GM19395 (cell line): ENCODE data around the gene SNCB.

Source experiments
- ATAC-seq: cut with Tn5 transposase; IDR thresholded peaks from one replicate; pipeline ENCODE4 v1.9.1; 2021; ENCODE audit warnings: mild to moderate bottlenecking, moderate library complexity; ENCODE audit not compliant: unreplicated experiment

The SNCB gene

DNA sequence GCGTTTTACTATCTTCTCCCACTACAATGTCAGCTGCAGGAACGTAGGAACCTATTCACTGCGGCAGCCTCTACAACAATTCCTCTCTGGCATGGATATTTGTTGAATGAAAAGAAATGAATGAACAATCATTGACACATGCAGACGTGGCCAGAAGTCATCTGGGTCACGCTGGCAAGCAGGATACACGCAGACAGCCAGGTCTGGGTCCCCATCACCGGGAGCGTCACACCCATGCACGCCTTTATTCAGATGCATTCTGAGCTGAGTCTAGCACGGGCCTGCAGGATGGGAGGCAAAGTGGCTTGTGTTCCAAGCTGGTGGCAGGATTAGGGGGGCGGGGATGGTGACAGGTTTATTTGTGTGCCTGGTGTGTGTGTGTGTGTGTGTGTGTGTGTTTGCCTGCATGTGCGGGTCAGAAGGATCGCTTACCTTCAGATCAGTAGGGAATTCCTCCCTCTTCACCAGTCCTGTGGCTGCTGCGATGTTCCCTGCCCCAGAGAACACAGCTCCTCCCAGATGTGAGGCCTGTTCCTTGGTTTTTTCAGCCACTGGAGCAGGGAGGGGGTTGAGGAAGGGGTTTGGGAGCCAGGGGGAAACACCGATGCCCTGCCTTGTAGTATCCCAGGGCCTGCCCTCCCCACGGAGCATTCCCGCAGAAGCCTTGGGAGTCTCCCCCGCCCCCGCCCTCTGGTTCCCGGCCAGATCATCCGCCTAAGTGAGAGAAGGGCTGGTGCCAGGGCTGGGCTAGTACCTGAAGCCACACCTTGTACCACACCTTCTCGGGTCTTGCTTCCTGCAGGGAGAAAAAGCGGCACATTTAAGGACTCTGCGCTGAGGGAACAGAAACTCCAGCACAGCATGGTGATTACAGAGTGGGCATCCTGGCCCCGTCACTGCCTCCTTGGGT, 4.1 kb downstream of the SNCB start:
- no peak for ATAC-seq

DNA sequence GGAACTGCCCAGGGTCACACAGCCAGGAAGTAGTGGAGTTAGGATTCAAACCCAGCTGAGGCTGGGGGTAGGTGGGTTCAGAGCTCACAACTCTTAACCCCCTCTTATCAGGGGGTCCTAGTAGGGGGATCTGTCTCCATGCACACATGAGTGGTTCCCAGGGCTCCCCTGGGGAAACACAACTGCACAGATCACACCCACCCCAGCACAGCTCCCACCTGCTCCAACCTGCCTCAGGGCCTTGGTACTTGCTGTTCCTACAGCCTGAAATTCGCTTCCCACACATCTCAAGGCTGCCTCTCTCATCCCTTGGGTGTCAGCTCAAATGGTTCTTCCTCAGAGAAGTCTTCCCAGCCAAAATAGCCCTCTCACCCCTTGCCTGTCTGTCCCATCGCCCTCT, 4.8 kb downstream of the SNCB start:
- no peak for ATAC-seq

DNA sequence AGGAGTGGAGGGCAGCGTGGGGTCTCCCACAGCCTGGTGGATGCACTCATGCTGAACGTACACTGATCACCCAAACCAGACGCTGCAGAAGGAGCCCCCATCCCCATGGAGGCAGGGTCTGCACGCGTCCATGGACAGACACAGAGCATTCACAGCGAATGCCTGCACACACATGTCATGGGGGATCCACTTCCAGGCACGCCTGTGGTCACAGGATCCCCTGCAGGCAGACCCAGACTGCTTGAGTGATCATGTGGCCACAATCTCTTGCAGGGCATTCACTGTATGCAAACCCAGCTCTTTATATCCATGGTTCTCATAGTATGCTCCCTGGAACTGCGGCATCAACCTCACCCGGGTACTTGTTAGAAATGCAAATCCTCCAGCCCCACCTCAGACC, 5.4 kb downstream of the SNCB start:
- ATAC-seq, result no peak

DNA sequence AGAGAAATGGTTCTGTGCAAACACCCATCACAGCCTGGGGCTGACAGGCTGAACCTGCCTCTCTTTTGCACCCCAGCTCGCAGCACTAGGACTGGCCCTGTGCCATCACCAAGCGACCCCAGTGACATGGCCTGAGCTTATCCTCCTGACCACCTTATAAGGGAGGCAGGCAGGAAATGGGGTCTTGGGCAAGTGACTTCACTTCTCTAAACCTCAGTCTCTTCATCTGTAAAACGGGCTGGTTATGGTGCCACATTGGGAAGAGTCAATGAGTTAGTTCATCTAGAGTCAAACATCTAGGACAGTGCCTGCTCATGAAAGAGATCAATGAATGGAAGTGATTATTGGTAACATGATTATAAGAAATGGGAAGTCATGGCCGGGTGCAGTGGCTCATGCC, 6.2 kb downstream of the SNCB start:
- ATAC-seq, result no peak

DNA sequence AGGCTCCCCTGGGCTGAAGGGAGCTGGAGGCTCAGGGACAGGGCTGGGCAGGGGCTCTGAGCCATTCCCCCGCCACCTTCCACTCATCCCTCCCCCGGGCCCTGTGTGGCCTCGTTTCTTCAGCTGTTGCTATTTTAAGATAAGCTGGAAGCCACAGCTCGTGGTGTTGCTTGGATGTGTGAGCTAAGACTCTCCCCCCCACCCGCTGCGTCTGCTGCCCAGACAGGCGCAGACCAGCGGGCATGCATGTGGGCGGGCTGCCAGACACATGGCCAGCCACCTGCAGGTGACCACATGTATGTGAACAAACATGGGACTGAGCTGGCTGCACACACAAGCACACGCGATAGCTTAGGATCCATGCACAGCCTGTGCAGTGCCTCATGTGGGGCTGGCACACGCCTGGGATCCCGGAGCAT, 8.7 kb downstream of the SNCB start:
- no peak for ATAC-seq

DNA sequence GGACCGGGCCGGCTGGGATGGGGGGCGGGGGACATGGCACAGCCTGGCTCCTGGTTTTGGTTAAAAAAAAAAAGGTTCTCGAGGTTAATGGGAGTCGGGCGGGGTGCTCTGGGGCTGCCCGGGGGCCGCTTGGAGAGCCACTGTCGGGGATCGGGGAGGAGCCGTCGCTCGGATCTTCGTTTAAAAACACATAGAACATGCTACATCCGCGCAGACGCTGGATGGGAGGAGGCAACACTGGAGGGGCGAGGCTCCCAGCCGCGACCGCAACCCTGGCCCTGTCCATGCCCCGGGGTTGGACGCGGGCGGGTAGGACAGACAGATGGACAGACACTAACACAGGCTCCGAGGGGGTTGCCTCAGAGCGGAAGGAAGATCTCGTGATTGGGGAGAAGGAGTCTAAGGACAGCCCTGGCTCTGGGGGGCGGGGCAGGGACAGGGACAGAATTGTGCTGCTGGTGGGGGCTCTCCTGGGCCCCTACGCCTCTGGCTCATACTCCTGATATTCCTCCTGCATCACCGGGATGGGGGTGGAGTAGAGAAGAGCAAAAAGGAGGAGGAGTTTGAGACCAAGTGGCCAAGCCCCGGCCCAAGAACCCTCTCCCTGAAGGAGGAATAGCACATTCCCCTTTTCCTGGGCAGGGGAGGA, 9.9 kb downstream of the SNCB start:
- ATAC-seq, result no peak

DNA sequence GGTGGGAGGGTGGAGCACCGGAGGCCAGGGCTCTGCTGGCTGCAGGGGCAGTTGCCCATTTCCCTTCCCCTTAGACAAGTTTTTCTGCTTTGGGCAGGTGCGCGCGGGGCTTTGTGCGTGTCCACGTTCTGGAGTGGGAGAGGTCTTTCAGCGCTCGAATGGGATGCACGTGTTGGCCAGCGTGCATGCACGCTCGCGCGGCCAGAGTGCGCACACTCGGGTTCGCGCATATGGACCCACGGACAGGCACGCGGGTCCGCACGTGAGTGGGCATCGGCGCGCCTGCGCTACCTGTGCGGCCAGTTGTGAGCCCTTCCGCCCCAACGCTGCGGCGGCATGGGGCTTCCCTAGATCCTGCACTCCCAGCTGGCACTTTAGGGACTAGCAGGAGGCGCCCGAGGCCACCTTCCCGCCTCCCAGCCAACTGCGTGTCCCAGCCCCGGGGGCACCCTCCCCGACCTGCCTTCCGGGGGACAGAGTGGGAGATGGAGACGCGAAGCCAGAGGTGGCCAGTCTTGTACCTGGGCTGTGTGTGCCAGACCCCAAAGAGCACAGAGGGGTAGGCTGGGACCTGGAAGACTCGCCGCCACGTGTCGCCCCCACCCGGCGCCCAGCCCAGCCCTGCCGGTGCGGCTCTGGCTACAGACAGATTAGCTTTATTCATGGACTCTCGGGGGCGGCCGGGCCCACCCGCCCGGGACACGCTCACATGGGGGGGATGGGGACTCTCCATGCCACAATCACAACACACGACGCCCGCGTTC, 10.6 kb downstream of the SNCB start:
- no peak for ATAC-seq

DNA sequence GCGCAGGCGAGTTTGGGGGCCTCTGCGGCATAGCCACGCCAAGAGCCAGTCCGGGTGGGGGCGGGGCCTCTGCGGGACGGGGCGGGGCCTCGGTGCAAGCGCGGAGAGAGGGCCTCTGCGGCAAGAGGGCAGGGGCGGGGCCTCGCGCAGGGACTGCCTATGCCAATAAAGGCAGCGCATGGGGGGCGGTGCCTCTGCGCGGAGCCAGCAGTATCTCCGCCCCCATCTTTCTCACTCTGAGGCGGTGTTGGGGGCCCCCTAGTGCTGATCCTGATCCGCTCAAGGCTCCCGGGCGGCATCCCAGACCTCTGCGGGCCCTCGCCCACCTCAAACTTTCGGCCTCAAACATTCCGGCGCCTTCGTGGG, 11.1 kb downstream of the SNCB start:
- peak; percentile 83 for ATAC-seq

DNA sequence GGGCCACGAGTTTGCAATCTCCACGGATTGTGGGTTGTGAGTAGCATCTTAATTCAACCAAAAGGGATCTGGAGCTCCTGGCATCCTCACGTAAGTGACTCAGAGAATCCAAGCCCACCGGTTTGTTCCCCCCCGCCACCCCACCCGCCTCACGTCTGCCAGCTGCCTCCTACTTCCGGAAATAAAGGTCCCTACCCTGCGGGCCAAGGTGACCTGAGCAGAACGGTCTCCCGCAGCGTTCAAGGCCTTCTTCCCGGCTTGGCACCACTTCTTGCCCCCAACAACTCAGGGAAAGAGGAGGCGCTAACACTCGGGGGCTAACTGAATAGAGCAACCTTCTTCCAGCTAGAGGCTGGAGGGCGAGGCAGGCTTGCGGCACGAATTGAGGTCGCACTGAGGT, 11.6 kb downstream of the SNCB start:
- no peak for ATAC-seq

DNA sequence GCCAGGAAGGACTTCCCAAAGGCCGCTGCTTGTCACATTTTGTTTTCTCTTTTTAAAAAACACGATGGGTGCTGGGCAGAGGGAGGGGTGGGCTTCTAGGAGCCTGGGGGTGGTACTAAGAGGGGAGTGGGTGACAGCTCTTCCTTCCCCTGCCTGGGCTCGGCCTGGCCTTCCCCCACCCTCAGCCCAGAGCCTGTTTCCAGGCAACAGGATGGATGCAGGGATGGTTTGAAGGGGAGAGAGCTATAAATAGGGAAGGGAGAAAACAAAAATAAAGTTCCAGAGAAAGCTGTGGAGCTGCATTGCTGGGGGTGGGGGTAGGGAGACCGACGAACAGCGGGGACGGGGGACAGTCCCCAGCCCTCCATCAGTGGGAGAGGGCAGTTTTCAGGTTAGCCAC, 13.8 kb downstream of the SNCB start:
- no peak for ATAC-seq

DNA sequence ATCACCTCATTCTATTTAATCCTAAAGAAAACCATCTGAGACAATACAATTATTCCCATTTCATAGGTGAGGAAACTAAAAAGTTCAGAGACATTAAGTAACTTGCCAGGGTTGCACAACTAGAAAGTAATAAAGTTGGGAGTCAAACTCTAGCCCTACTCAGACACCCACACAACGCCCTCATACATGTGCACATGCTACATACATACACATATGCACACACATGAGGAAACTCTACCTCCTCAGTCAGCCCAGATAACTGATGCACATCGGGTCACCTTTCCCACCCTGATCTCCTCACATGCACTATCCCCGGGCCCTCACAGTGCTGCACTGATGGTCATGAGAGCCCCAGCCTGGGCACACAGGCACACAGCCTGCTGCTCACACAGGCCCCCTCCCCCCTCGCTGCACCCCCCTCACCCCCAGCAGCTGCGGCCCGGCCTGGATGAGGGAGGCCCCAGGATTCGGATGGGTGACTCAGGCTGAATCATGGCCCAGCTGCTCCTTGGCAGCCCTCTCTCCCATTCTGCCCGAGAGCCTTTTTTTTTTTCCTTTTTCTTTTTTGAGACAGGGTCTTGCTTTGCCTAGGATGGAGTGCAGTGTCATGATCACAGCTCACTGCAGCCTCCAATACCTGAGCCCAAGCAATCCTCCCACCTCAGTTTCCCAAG, 15.4 kb downstream of the SNCB start:
- no peak for ATAC-seq

DNA sequence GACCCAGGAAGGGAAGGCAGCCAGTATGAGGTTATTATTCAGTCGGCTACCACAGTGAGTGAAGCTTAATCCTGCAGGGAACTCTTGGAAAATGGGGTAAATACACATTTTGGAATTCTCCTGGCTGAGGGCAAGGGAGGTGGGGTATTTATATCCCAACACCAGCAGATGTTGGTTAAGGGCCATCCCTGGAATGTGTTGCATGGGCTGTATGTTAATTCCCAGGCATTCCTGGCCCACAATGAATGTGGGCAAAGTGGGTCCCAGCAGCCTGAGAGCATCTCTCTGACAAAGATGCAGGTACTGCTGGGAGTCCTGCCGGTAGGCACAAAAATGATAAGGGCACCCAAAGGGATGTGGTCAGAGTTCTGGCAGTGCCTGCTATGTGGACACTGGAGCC, 17.5 kb downstream of the SNCB start:
- ATAC-seq, result no peak

DNA sequence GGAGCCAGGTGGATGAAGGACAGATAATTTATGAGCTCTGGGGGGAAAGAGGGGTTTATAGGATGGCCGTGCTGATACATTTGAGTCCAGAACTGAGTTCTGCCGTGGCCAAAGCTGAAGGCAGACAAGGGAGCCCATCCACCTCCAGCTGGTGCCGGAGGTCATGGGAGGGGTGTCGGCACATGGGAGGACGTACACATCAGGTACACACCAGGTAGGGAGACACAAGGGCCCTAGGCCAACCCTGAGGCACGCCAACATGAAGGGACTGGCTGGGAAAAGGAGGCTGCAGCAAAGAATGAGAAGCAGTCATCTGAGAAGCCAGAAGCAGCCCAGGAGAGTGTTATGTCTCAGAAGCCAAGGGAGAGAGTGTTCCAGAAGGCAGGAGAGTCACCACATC, 18.3 kb downstream of the SNCB start:
- no peak for ATAC-seq

DNA sequence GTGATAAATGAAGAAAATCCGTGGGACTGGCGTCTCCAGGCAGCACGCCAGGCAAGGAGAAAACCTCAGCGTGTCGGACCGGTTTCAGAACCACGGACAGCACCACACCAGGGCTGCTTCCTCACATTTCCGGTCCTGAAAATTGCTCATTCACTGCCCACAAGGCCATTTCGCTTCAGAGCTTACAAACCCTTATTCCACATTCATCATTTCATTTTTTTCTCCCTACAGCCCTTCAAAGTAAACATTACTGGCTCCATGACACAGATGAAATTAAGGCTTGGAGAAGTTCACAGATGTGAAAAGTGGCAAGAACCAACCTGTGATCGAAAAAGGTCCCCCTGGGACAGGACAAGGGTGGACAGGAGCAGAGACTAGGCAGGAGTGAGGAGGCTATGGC, 18.9 kb downstream of the SNCB start:
- no peak for ATAC-seq

DNA sequence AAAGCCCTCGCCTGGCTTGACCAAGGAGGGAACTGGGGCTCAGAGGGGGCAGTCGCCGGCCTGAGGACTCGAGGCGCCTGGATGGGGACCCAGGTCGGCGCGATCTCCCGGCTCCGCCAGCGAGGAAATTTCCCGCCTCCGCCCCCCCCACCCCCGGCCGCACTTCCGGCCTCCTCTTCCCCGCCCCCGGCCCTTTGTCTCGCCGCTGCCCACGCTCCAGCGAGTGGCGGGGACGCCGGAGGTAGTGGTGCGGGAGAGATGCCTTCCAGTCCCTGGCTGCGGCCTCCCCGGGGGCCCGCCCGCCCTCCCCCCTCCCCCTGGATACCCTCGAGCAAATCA, 19.9 kb downstream of the SNCB start:
- peak; percentile 27 for ATAC-seq

DNA sequence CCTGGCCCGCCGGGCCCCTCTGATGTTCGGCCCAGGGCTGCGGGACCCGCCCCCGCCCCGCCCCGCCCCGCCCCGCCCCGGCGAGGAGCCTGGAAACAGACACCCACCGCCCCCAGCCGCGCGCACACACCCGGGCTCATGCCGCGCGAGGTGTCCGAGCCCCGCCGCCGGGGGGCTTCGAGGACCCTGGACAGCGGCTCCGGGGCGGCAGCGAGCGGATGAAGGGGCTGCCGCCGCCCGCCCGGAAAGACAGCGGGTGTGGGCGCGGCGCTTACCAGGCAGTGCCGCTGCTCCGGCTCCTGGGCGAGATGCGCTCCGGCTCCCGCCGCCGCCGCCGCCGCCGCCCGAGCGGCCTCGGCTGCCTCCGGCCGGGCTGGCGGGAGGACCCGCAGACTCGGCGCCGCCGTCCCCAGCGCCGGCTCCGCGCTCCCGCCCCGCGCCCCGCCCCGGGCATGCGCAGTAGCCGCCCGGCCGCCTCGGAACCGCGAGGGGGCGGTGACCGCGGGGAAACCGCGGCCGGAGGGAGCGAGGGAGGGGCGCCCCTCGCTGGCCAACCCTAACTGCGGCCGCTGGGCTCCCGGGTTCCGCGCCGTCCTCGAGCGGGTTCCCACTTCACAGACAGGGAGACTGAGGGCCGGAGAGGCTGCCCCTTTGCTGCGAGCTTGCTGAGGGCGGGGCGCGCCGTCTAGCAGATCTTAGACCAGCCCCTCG, 20.5 kb downstream of the SNCB start, which contains the start of gene GPRIN1:
GPRIN1 (minus strand) TSS at position 433 of the 711 bp plus-strand sequence. CDS start 10,322 bp downstream, outside the sequence.
- ATAC-seq, result peak; percentile 64

DNA sequence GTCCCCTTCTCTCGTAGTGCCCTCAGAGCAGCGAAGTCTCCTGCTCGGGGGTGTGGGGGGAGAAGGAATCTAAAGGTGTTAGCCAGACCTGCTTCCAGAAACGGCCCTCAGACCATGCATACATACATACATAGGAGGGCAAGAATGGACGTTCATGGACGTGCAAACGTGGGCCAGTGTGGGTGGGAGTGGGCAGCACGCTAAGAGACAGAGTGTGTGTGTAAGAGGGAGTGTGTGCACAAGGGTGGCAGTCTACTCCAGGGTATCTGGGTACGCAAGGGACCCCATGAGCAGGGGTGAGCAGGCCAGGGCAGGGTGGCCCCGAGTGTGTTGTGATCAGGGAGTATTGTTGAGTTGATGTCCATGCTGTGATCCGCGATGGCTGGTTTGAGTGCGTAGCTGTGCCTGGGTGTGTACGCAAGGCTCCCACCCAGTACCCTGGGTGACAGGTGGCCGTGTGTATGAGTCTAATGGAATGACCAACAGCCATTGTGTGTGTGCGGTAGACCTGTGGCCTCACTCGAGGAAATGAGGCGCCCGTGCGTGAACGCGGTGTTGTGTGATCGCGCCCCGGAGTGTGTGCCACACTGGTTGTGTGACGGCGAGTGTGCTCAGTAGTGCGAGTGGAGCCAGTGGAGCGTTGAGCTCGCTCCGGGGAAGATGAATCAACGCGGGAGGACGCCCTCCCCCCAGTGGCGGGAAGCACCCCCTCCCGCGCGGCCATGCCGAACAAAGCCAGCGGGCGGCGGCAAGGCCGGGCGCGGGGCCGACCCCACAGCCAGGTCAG, 21.2 kb downstream of the SNCB start:
- peak; percentile 37 for ATAC-seq

DNA sequence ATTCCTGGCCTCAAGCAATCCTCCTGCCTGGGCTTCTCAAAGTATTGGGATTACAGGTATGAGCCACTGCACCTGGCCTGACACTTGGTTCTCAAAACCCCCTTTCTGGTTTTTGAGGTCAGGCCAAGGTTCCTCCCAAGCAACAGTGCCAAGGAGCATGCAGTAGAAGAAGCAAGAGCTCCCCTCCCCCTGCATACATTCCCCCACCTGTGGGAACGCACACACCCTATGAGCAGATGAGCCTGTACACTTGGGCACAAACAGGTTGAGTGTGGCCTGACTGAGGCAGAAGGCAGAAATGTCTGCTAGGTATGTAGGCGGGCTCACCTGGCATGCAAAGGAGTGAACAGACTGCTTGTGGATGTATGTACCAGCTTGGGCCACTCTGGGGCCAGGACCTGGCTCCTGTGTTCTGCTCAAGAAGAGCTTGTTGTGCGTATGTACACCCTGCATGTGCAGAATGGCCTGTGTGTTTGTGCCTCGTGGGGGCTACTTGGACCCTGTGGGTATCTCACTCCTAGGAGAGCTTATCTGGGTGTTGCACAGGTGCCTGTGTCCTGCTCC, 22.1 kb downstream of the SNCB start:
- no peak for ATAC-seq

DNA sequence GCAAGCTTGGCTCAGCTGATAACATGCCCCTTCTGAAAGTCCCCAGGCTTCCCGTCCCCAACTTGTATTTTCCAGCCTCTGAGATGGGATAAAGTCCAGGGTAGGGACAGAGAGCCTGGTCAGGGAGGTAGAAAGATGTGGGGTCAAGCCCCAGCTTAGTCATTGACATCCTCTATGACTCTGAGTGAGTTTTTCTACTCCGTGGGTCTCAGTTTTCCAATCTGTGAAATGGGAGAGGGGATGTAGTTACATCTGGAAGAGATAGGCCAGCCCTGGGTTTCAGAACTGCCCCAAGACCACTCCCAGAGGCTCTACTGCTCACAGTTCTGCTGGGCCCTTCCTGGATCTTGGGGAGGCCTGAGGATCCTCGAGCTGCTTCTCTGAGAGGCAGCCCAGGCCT, 23.5 kb downstream of the SNCB start:
- ATAC-seq, result no peak
